GM19397 (cell line): ENCODE results near the gene FLYWCH2.
"Not testable (repeated sequence)": the region's sequence is repeated elsewhere in the genome, so short reads cannot be mapped to it uniquely, and the experiment has no call there.

Experiments used
- ATAC-seq: cut with Tn5 transposase; IDR thresholded peaks from one replicate; pipeline ENCODE4 v1.9.1; 2021; ENCODE audit warnings: mild to moderate bottlenecking, moderate library complexity; ENCODE audit not compliant: unreplicated experiment

Gene FLYWCH2

GRCh38 chr16:2912330-2913199, 29.6 kb downstream of the FLYWCH2 start:
- ATAC-seq: no peak

GRCh38 chr16:2913603-2914002, 30.6 kb downstream of the FLYWCH2 start:
- no peak for ATAC-seq

- ATAC-seq: no peak
Observed at GRCh38 chr16:2914233-2914632, 31.2 kb downstream of the FLYWCH2 start.

GRCh38 chr16:2915196-2915929, 32.3 kb downstream of the FLYWCH2 start:
- no peak for ATAC-seq

- no peak for ATAC-seq
Observed at GRCh38 chr16:2919511-2920255, 36.7 kb downstream of the FLYWCH2 start.

- ATAC-seq: no peak
Observed at GRCh38 chr16:2923481-2923880, 40.5 kb downstream of the FLYWCH2 start.

GRCh38 chr16:2924901-2925755, 42.1 kb downstream of the FLYWCH2 start:
- no peak for ATAC-seq

GRCh38 chr16:2925951-2926649, 43.1 kb downstream of the FLYWCH2 start:
- no peak for ATAC-seq

- no peak for ATAC-seq
Observed at GRCh38 chr16:2926650-2926999, 43.6 kb downstream of the FLYWCH2 start.

GRCh38 chr16:2927010-2927646, 44.1 kb downstream of the FLYWCH2 start:
- no peak for ATAC-seq

GRCh38 chr16:2928151-2928550, 45.1 kb downstream of the FLYWCH2 start:
- ATAC-seq: not testable (repeated sequence)

- ATAC-seq: no peak
Observed at GRCh38 chr16:2928796-2929195, 45.8 kb downstream of the FLYWCH2 start.

GRCh38 chr16:2929693-2930092, 46.7 kb downstream of the FLYWCH2 start:
- no peak for ATAC-seq

GRCh38 chr16:2930236-2930635, 47.2 kb downstream of the FLYWCH2 start:
- no peak for ATAC-seq

GRCh38 chr16:2931231-2931914, 48.4 kb downstream of the FLYWCH2 start:
- ATAC-seq: not testable (repeated sequence)

GRCh38 chr16:2933136-2933535, 50.1 kb downstream of the FLYWCH2 start:
- ATAC-seq: no peak

GRCh38 chr16:2933701-2934100, 50.7 kb downstream of the FLYWCH2 start:
- no peak for ATAC-seq

- ATAC-seq: no peak
Observed at GRCh38 chr16:2934450-2934849, 51.4 kb downstream of the FLYWCH2 start.

- ATAC-seq: no peak
Observed at GRCh38 chr16:2936436-2937011, 53.5 kb downstream of the FLYWCH2 start.
